GM23248 (cell line): ENCODE data around the gene SH3YL1. TPM values are rescaled to one million over a fixed set of nuclear protein-coding genes. Genes with fewer than 3 reads are reported as not detected.

Experiments used
- DNase-seq: peaks from one replicate; pipeline ENCODE4 v3.0.0-alpha.2; 2015
- H2AFZ ChIP-seq: fragments of 200-600 bp; sonication (generic); 2 replicates; pipeline ENCODE4 v1.6.1; 2016; ENCODE audit warnings: antibody characterized with exemption
- H3F3A ChIP-seq: fragments of 200-600 bp; sonication (generic); 2 replicates; pipeline ENCODE4 v1.6.1; 2016; ENCODE audit warnings: mild to moderate bottlenecking, antibody characterized with exemption, mixed run types; ENCODE audit not compliant: insufficient read depth
- H3K27ac ChIP-seq: fragments of 200-600 bp; sonication (generic); 2 replicates; pipeline ENCODE4 v1.5.1; 2016; ENCODE audit warnings: mild to moderate bottlenecking
- H3K27me3 ChIP-seq: fragments of 200-600 bp; sonication (generic); replicated peaks from 2 replicates; pipeline ENCODE4 v1.6.1; 2016; ENCODE audit warnings: mild to moderate bottlenecking; ENCODE audit not compliant: insufficient read depth
- H3K36me3 ChIP-seq: fragments of 200-600 bp; sonication (generic); 2 replicates; pipeline ENCODE4 v1.6.1; 2016; ENCODE audit warnings: low read depth, mild to moderate bottlenecking
- H3K4me1 ChIP-seq: fragments of 200-600 bp; sonication (generic); 2 replicates; pipeline ENCODE4 v1.6.1; 2016; ENCODE audit warnings: mild to moderate bottlenecking; ENCODE audit not compliant: insufficient read depth
- H3K4me2 ChIP-seq: fragments of 200-600 bp; sonication (generic); one replicate; pipeline ENCODE4 v1.6.1; 2016; ENCODE audit warnings: mild to moderate bottlenecking; ENCODE audit not compliant: unreplicated experiment
- H3K4me3 ChIP-seq: fragments of 200-600 bp; sonication (generic); 2 replicates; pipeline ENCODE4 v1.5.1; 2016; ENCODE audit warnings: mild to moderate bottlenecking
- H3K79me2 ChIP-seq: fragments of 200-600 bp; sonication (generic); 2 replicates; pipeline ENCODE4 v1.6.1; 2016; ENCODE audit warnings: mild to moderate bottlenecking; ENCODE audit not compliant: insufficient read depth
- H3K9ac ChIP-seq: fragments of 200-600 bp; sonication (generic); 2 replicates; pipeline ENCODE4 v1.6.1; 2016; ENCODE audit warnings: mild to moderate bottlenecking
- H3K9me2 ChIP-seq: fragments of 200-600 bp; sonication (generic); 2 replicates; pipeline ENCODE4 v1.6.1; 2016; ENCODE audit warnings: mixed run types, mild to moderate bottlenecking, moderate library complexity; ENCODE audit not compliant: insufficient read depth
- H3K9me3 ChIP-seq: fragments of 200-600 bp; sonication (generic); one replicate; pipeline ENCODE4 v1.6.1; 2017; ENCODE audit warnings: low read depth
- H4K20me1 ChIP-seq: fragments of 200-600 bp; sonication (generic); 2 replicates; pipeline ENCODE4 v1.6.0; 2016; ENCODE audit not compliant: insufficient read depth
- EZH2 ChIP-seq: fragments of 200-600 bp; sonication (generic); IDR thresholded peaks from 2 replicates; pipeline ENCODE4 v1.6.1; 2018; ENCODE audit warnings: antibody characterized with exemption, mild to moderate bottlenecking; ENCODE audit not compliant: insufficient read depth, poor library complexity, severe bottlenecking
- EZH2phosphoT487 ChIP-seq: fragments of 200-600 bp; sonication (generic); IDR thresholded peaks from 2 replicates; pipeline ENCODE4 v1.6.1; 2018; ENCODE audit warnings: antibody characterized with exemption, moderate library complexity, mild to moderate bottlenecking, low read depth; ENCODE audit not compliant: insufficient read depth
- WGBS, 2 experiments: methylation state at CpG; one replicate each; pipeline ENCODE4 v1.1.6; 2015 to 2017; ENCODE audit warnings: low lambda C conversion rate in 2 of 2, low coverage in 1 of 2; ENCODE audit errors: missing lambda C conversion rate in 2 of 2; 5-methylcytosine and 5-hydroxymethylcytosine counted together
- in situ Hi-C: fragments of 300-500 bp; cut with MboI; formaldehyde crosslinking; loops from 2 replicates; pipeline ENCODE4 v1.15.0; 2020
- polyA plus RNA-seq: library from polyadenylated mRNA; unstranded; fragments of >200 nt; fragmentation: Nextera tagmentation; extraction: Ambion mirVana; gene quantifications from 2 replicates; pipeline ENCODE4 v1.2.1, GENCODE V29; 2016
- total RNA-seq: library from RNA; depleted of rRNA; stranded (reverse); fragments of >200 nt; shearing (Covaris generic); gene quantifications from 2 replicates; pipeline ENCODE4 v1.2.3, GENCODE V29; 2014

Gene SH3YL1
- total and polyA plus RNA-seq, 2 experiments from 2014 or later = 24.0 to 25.2 TPM

DNA sequence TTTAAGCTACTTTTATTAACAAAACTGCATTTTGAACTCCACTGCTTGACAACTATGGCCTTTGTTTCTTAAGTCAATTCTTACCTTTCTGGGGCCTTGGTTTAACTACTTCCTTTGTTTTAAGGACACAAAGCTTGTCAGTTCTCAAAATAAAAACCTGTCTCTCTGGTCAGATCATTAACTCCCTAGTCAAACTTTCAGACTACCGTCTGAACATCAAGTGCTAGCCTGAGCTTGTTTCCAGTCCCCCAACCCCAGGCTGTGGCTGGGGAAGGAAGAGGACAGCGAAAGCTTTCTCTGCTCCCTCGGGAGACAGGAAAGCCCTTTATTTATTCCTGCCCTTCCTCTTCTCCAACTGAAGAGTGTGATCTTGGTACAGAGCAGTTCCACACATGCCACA is 1.7 kb downstream of the SH3YL1 start:
- no peak overlapping the region for H3K4me3 ChIP-seq
- H2AFZ ChIP-seq = no peak overlapping the region
- H3K79me2 ChIP-seq = peaks cover 41% of the 10 kb centered on the region
- H3K4me1 ChIP-seq = peaks cover 7% of the 10 kb centered on the region
- H3F3A ChIP-seq = no peaks in the 10 kb centered on the region
- no peaks in the 10 kb centered on the region for H4K20me1 ChIP-seq
- TF ChIP-seq EZH2phosphoT487 = no peak
- TF ChIP-seq EZH2 = no peak
- no peaks in the 10 kb centered on the region for H3K9me3 ChIP-seq
- H3K27me3 ChIP-seq = no peaks in the 10 kb centered on the region
- in situ Hi-C loops = no loop called here
- H3K27ac ChIP-seq = no peak overlapping the region
- no peak overlapping the region for H3K9ac ChIP-seq
- WGBS, 2 experiments = 93 to 97% methylated on average over 3 of the region's 3 CpGs
- no peak overlapping the region for H3K4me2 ChIP-seq
- 0 out of 2 replicates have a peak, but pooled peaks cover 8% of the 10 kb centered on the region for H3K36me3 ChIP-seq
- no peak for DNase-seq
- H3K9me2 ChIP-seq = no peaks in the 10 kb centered on the region

DNA sequence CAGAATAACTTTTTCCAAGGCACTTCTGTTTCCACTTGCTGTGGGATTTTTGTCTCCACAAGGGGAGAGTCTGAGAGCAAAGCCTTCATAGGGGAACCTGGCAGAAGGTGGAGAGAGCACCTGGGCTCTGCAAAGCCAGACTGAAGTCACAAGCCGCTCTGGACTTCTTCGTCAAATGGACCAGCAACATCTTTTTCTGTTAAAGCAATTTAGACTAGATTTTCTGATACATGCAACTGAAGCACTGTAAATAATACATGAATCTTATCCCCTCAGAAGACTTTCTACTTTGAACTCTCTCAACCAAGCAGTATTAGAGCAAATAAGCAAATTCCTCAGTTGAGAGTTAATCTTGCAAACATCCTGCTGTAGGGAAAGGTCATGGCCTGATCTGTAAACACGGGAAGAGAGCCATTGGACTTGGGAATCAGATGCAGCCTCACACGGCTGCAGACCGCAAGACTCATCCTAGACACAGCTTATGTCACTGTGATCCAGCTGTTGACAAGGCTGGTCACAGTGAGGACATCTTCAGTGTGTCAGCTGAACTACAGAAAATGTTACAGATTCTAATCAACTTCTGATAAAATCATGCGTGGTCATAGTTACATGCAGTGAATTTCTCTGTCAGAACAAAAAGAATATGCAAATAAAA is 3.2 kb downstream of the SH3YL1 start:
- no peak for DNase-seq
- H3K9me2 ChIP-seq = no peaks in the 10 kb centered on the region
- H3K79me2 ChIP-seq = peaks cover 26% of the 10 kb centered on the region
- no peak overlapping the region for H3K4me2 ChIP-seq
- WGBS, 2 experiments = 75 to 77% methylated on average over 6 of the region's 6 CpGs
- no peaks in the 10 kb centered on the region for H3K27me3 ChIP-seq
- H4K20me1 ChIP-seq = no peaks in the 10 kb centered on the region
- in situ Hi-C loops = no loop called here
- H3K9me3 ChIP-seq = no peaks in the 10 kb centered on the region
- H3F3A ChIP-seq = no peaks in the 10 kb centered on the region
- TF ChIP-seq EZH2 = no peak
- no peak overlapping the region for H3K27ac ChIP-seq
- H3K36me3 ChIP-seq = 0 out of 2 replicates have a peak, but pooled peaks cover 8% of the 10 kb centered on the region
- H3K4me3 ChIP-seq = no peak overlapping the region
- H3K9ac ChIP-seq = no peak overlapping the region
- peaks cover under 1% of the 10 kb centered on the region for H3K4me1 ChIP-seq
- H2AFZ ChIP-seq = no peak overlapping the region

DNA sequence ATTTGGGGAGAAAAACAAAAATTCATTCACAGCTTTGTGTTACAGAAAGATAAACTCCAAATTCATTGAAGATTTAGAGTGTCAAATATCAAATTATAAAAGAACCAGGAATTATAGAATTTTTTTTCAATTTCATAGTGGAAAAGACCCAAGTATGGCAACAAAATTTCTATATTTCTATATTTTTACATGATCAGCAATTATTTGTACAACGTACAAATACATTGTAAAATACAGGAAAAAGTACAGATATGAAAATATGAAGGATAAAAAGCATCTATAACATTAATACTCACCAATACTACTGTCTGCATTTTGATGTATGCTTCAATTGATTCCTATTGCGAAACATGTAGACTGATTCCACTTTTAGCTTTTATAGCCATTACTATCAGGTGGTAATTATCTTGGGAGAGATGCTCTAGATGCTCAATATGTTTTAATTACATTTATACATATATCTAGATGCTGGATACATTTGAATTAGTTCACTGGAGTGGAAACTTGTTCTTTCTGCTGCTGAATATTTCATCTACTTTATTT is 4.0 kb downstream of the SH3YL1 start:
- Histone ChIP-seq H4K20me1 (no peaks in the 10 kb centered on the region), H3K36me3 (0 out of 2 replicates have a peak, but pooled peaks cover 8% of the 10 kb centered on the region), H3K4me3 (no peak overlapping the region), H3K9me3 (no peaks in the 10 kb centered on the region), H2AFZ (no peak overlapping the region), H3K79me2 (peaks cover 18% of the 10 kb centered on the region), H3F3A (no peaks in the 10 kb centered on the region), H3K4me2 (no peak overlapping the region), H3K9ac (no peak overlapping the region), H3K27ac (no peak overlapping the region), H3K27me3 (no peaks in the 10 kb centered on the region), H3K9me2 (no peaks in the 10 kb centered on the region), H3K4me1 (no peaks in the 10 kb centered on the region)
- no peak for TF ChIP-seq EZH2
- TF ChIP-seq EZH2phosphoT487 = no peak
- 97 to 100% methylated on average over 2 of the region's 2 CpGs for WGBS, 2 experiments
- no peak for DNase-seq
- in situ Hi-C loops = no loop called here

DNA sequence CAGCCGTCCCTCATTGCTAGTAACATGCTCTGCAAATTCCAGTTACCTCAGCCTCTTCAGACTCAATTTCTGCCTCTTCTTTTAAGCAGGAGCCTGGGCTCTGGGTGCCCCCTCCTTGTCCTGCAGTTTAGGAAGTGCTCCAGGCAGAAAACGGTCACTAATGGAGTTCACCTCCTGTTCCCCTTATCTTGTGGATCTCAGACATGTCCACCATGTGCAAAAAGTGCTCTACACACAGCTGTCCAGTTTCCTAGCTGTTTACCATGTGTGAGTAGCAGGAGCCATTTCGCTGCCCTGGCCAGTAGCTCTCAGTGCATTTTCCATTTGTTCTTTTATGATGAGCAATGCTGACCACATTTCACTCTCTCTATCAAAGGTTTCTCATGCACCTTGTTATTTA is 4.9 kb downstream of the SH3YL1 start:
- Histone ChIP-seq H3K4me2 (no peak overlapping the region), H3K36me3 (0 out of 2 replicates have a peak, but pooled peaks cover 8% of the 10 kb centered on the region), H4K20me1 (no peaks in the 10 kb centered on the region), H3K4me3 (no peak overlapping the region), H3K27ac (no peak overlapping the region), H3K27me3 (no peaks in the 10 kb centered on the region), H3K9ac (no peak overlapping the region), H3K9me2 (no peaks in the 10 kb centered on the region), H3K9me3 (no peaks in the 10 kb centered on the region), H3K79me2 (peaks cover 14% of the 10 kb centered on the region; the same call in 1 of the 2 replicates), H3F3A (no peaks in the 10 kb centered on the region), H3K4me1 (no peaks in the 10 kb centered on the region), H2AFZ (no peak overlapping the region)
- in situ Hi-C loops = no loop called here
- TF ChIP-seq EZH2 = no peak
- no peak for TF ChIP-seq EZH2phosphoT487
- DNase-seq = no peak
- 89 to 99% methylated on average over 3 of the region's 3 CpGs for WGBS, 2 experiments

DNA sequence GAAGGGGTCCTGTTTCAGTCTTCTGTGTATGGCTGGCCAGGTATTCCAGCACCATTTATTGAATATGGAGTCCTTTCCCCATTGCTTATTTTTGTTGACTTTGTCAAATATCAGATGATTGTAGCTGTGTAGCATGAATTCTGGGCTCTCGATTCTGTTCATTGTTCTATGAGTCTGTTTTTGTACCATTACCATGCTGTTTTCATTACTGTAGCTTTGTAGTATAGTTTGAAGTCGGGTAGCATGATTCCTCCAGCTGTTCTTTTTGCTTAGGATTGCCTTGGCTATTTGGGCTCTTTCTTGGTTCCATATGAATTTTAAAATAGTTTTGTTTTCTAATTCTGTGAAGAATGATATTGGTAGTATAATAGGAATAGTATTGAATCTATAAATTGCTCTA is 6.0 kb downstream of the SH3YL1 start:
- 0 out of 2 replicates have a peak, but pooled peaks cover 4% of the 10 kb centered on the region for H3K79me2 ChIP-seq
- no peak overlapping the region for H3K4me3 ChIP-seq
- TF ChIP-seq EZH2 = no peak
- no peak for TF ChIP-seq EZH2phosphoT487
- H3K36me3 ChIP-seq = 0 out of 2 replicates have a peak, but pooled peaks cover 8% of the 10 kb centered on the region
- H3K27me3 ChIP-seq = no peaks in the 10 kb centered on the region
- no peaks in the 10 kb centered on the region for H3K9me3 ChIP-seq
- no peak for DNase-seq
- H3K9ac ChIP-seq = no peak overlapping the region
- no peaks in the 10 kb centered on the region for H3K4me1 ChIP-seq
- no peak overlapping the region for H3K4me2 ChIP-seq
- H3K27ac ChIP-seq = no peak overlapping the region
- WGBS, 2 experiments = 96 to 97% methylated on average over 2 of the region's 2 CpGs
- no peaks in the 10 kb centered on the region for H3K9me2 ChIP-seq
- no peaks in the 10 kb centered on the region for H3F3A ChIP-seq
- H2AFZ ChIP-seq = no peak overlapping the region
- in situ Hi-C loops = no loop called here
- H4K20me1 ChIP-seq = no peaks in the 10 kb centered on the region
